CD14-positive monocyte (primary cell): Measurements from ENCODE around the gene TAF11L14. TPM values are rescaled to one million over a fixed set of nuclear protein-coding genes. Genes with fewer than 3 reads are reported as not detected.

ENCODE experiments used
- DNase-seq, 3 donors: peaks; one replicate each; pipeline ENCODE4 v3.0.0-alpha.2; 2011 to 2022
- H2AFZ ChIP-seq: 2 replicates; pipeline ENCODE4 v1.6.0; 2012; ENCODE audit warnings: mild to moderate bottlenecking, low read depth, low read length, inconsistent platforms; ENCODE audit not compliant: insufficient read depth, poor library complexity, severe bottlenecking
- H3K27ac ChIP-seq, 2 donors: 1 replicate in 1 of 2; 2 replicates in 1 of 2; pipeline ENCODE4 v1.5.1; 2012 to 2013; ENCODE audit warnings: low read length in 2 of 2, control low read depth in 1 of 2, inconsistent platforms in 1 of 2, low read depth in 1 of 2, mild to moderate bottlenecking in 1 of 2
- H3K27me3 ChIP-seq, 2 donors: one replicate each; pipeline versions ENCODE4 v1.6.0 to v1.6.1; 2011 to 2013; ENCODE audit warnings: low read length in 2 of 2; ENCODE audit not compliant: control insufficient read depth in 2 of 2, insufficient read depth in 2 of 2
- H3K36me3 ChIP-seq, 2 donors: replicated peaks in 1 of 2; 1 replicate in 1 of 2; 2 replicates in 1 of 2; pipeline versions ENCODE4 v1.5.1 to v1.6.1; 2012 to 2013; ENCODE audit warnings: low read length in 2 of 2, control low read depth in 1 of 2, inconsistent platforms in 1 of 2, mild to moderate bottlenecking in 1 of 2; ENCODE audit not compliant: insufficient read depth in 2 of 2, control insufficient read depth in 1 of 2
- H3K4me1 ChIP-seq, 2 donors: 1 replicate in 1 of 2; 2 replicates in 1 of 2; pipeline versions ENCODE4 v1.5.1 to v1.6.1; 2012 to 2013; ENCODE audit warnings: low read length in 2 of 2, control low read depth in 1 of 2, inconsistent platforms in 1 of 2, mild to moderate bottlenecking in 1 of 2, moderate library complexity in 1 of 2; ENCODE audit not compliant: insufficient read depth in 2 of 2, control insufficient read depth in 1 of 2
- H3K4me2 ChIP-seq: replicated peaks from 2 replicates; pipeline ENCODE3; 2012; ENCODE audit warnings: low read length, moderate library complexity, mild to moderate bottlenecking; ENCODE audit not compliant: poor library complexity, severe bottlenecking; ENCODE audit errors: extremely low read depth
- H3K4me3 ChIP-seq, 3 experiments: fragments of 200-600 bp in 1 of 3; sonication (generic) in 1 of 3; replicated peaks in 1 of 3; 1 replicate in 2 of 3; 2 replicates in 1 of 3; pipeline ENCODE4 v1.5.1; 2011 to 2013; ENCODE audit warnings: low read length in 3 of 3, mild to moderate bottlenecking in 3 of 3, control low read depth in 2 of 3, low read depth in 2 of 3, inconsistent platforms in 1 of 3, moderate library complexity in 1 of 3
- H3K79me2 ChIP-seq: 2 replicates; pipeline ENCODE4 v1.6.0; 2012; ENCODE audit warnings: mild to moderate bottlenecking, control low read depth, inconsistent platforms, low read length, moderate library complexity; ENCODE audit not compliant: insufficient read depth
- H3K9ac ChIP-seq: 2 replicates; pipeline ENCODE4 v1.6.0; 2017; ENCODE audit warnings: low read length, mild to moderate bottlenecking; ENCODE audit not compliant: insufficient read depth, poor library complexity, severe bottlenecking
- H3K9me3 ChIP-seq, 2 donors: replicated peaks in 1 of 2; 1 replicate in 1 of 2; 2 replicates in 1 of 2; pipeline versions ENCODE4 v1.5.1 to v1.6.1; 2012 to 2013; ENCODE audit warnings: low read length in 2 of 2, control low read depth in 1 of 2; ENCODE audit not compliant: control insufficient read depth in 1 of 2, insufficient read depth in 1 of 2
- H4K20me1 ChIP-seq: 2 replicates; pipeline ENCODE4 v1.6.0; 2012; ENCODE audit warnings: mild to moderate bottlenecking, low read length, control low read depth, moderate library complexity; ENCODE audit not compliant: insufficient read depth
- H3K27ac Mint-ChIP-seq, 7 donors: one replicate each; pipeline ENCODE4 v1.8.0; 2020; ENCODE audit warnings: mild to moderate bottlenecking in 7 of 7, mixed read lengths in 7 of 7, moderate library complexity in 6 of 7, inconsistent platforms in 2 of 7
- H3K27me3 Mint-ChIP-seq, 3 donors: one replicate each; pipeline ENCODE4 v1.8.0; 2021 to 2022; ENCODE audit warnings: low read depth in 3 of 3, mild to moderate bottlenecking in 3 of 3, mixed read lengths in 3 of 3, moderate library complexity in 3 of 3, inconsistent platforms in 1 of 3
- H3K36me3 Mint-ChIP-seq, 2 donors: one replicate each; pipeline ENCODE4 v1.8.0; 2020; ENCODE audit warnings: mixed read lengths in 2 of 2, inconsistent platforms in 1 of 2, mild to moderate bottlenecking in 1 of 2
- H3K4me1 Mint-ChIP-seq: one replicate; pipeline ENCODE4 v1.8.0; 2020; ENCODE audit warnings: mild to moderate bottlenecking, mixed read lengths
- H3K4me3 Mint-ChIP-seq, 2 donors: one replicate each; pipeline ENCODE4 v1.8.0; 2020; ENCODE audit warnings: mild to moderate bottlenecking in 2 of 2, mixed read lengths in 2 of 2, moderate library complexity in 1 of 2
- H3K9me3 Mint-ChIP-seq, 7 donors: one replicate each; pipeline ENCODE4 v1.8.0; 2020 to 2022; ENCODE audit warnings: mixed read lengths in 7 of 7, mild to moderate bottlenecking in 6 of 7, moderate library complexity in 6 of 7, inconsistent platforms in 2 of 7
- WGBS: methylation state at CpG from one replicate; pipeline ENCODE4 v1.1.5; 2013; ENCODE audit warnings: missing lambda C conversion rate; ENCODE audit not compliant: insufficient coverage; 5-methylcytosine and 5-hydroxymethylcytosine counted together
- intact Hi-C, 2 donors: fragments of 100-400 bp; cut with micrococcal nuclease; formaldehyde crosslinking; loops; one replicate each; pipeline versions ENCODE4 v1.15.0 to v1.15.1; 2023
- polyA plus RNA-seq, 3 donors: library from polyadenylated mRNA; depleted of rRNA in 1 of 3; unstranded in 2 of 3; stranded (reverse) in 1 of 3; fragments of 300-500 nt in 2 of 3; fragments of >200 nt in 1 of 3; fragmentation: Illumina TruSeq in 2 of 3; gene quantifications; 1 replicate in 2 of 3; 2 replicates in 1 of 3; pipeline ENCODE4 v1.2.3, GENCODE V29; 2012 to 2021
- TF ChIP-seq, protein P1 (sequence below): fragments of 200-600 bp; IDR thresholded peaks from one replicate; pipeline ENCODE4 v1.8.0; 2022; ENCODE audit warnings: antibody characterized with exemption, mild to moderate bottlenecking

Gene TAF11L14
- polyA plus RNA-seq, 3 donors = not detected

DNA sequence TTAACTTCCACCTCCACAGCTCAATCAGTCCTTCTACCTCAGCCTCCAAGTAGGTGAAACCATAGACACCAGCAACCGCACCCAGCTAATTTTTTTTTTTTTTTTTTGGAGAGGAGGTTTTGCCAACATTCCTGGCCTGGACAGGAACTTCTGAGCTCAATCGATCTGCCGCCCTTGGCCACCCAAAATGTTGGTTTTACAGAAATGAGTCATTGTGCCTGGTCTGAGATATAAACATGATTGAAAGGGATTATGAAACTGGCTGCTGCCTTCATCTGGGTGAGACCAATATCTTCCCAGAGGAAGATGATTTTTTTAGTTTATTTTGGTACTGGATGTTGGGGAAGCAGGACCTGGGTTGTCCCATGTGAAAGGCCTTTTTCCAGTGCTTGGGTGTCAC, 14.9 kb upstream of the TAF11L14 start:
- no peaks in the 10 kb centered on the region for H3K4me1 ChIP-seq
- no peak overlapping the region for H3K4me3 ChIP-seq
- intact Hi-C loops = no loop called here
- 95% methylated on average over 2 of the region's 3 CpGs for WGBS
- no peak for DNase-seq
- no peaks in the 10 kb centered on the region for H3K36me3 ChIP-seq
- peaks cover 7 to 23% of the 10 kb centered on the region in 2 donors for H3K9me3 ChIP-seq
- H3K79me2 ChIP-seq = no peaks in the 10 kb centered on the region
- H2AFZ ChIP-seq = no peak overlapping the region
- H4K20me1 ChIP-seq = no peaks in the 10 kb centered on the region
- H3K27ac Mint-ChIP-seq = no peak overlapping the region
- no peaks in the 10 kb centered on the region for H3K36me3 Mint-ChIP-seq
- no peak overlapping the region for H3K9ac ChIP-seq
- no peaks in the 10 kb centered on the region for H3K4me1 Mint-ChIP-seq
- peaks cover 7 to 21% (median 13%) of the 10 kb centered on the region in 7 donors for H3K9me3 Mint-ChIP-seq
- H3K27me3 ChIP-seq = no peaks in the 10 kb centered on the region
- H3K27ac ChIP-seq = no peak overlapping the region
- no peak overlapping the region for H3K4me3 Mint-ChIP-seq
- peaks cover 0 to 3% (median 0%) of the 10 kb centered on the region in 3 donors for H3K27me3 Mint-ChIP-seq
- H3K4me2 ChIP-seq = no peak overlapping the region
- TF ChIP-seq, protein P1, sequence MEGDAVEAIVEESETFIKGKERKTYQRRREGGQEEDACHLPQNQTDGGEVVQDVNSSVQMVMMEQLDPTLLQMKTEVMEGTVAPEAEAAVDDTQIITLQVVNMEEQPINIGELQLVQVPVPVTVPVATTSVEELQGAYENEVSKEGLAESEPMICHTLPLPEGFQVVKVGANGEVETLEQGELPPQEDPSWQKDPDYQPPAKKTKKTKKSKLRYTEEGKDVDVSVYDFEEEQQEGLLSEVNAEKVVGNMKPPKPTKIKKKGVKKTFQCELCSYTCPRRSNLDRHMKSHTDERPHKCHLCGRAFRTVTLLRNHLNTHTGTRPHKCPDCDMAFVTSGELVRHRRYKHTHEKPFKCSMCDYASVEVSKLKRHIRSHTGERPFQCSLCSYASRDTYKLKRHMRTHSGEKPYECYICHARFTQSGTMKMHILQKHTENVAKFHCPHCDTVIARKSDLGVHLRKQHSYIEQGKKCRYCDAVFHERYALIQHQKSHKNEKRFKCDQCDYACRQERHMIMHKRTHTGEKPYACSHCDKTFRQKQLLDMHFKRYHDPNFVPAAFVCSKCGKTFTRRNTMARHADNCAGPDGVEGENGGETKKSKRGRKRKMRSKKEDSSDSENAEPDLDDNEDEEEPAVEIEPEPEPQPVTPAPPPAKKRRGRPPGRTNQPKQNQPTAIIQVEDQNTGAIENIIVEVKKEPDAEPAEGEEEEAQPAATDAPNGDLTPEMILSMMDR = no peak

DNA sequence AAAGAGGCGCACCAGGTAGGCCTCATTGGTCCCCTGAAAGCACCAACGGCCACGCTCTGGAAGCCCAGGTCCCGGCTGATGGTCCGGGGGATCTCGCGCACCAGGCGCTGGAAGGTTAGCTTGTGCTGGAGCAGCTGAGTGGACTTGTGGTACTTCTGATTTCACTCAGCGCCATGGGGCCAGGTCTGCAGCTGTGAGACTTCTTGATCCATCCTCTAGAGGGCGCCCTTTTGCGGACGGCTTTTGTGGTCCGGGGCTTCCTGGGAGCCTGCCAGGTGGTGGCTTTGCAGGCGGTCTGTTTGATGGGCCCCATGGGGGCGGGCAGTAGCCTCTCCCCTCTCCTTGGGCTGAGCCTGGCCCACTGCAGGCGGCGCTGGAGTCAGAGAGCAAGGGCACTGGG, 13.6 kb upstream of the TAF11L14 start:
- no peak overlapping the region for H3K27ac ChIP-seq
- H3K9ac ChIP-seq = no peak overlapping the region
- Mint-ChIP-seq H3K36me3 (no peaks in the 10 kb centered on the region), H3K27me3 (peaks cover 0 to 3% (median 0%) of the 10 kb centered on the region in 3 donors), H3K27ac (no peak overlapping the region), H3K9me3 (peaks cover 4 to 22% (median 8%) of the 10 kb centered on the region in 7 donors), H3K4me3 (no peak overlapping the region), H3K4me1 (no peaks in the 10 kb centered on the region)
- no peaks in the 10 kb centered on the region for H3K27me3 ChIP-seq
- no peaks in the 10 kb centered on the region for H4K20me1 ChIP-seq
- intact Hi-C loops = no loop called here
- no peak overlapping the region for H3K4me2 ChIP-seq
- H3K4me3 ChIP-seq = no peak overlapping the region
- 94% methylated on average over 17 of the region's 17 CpGs for WGBS
- no peak for DNase-seq
- no peak overlapping the region for H2AFZ ChIP-seq
- TF ChIP-seq, protein P1 = no peak
- H3K4me1 ChIP-seq = no peaks in the 10 kb centered on the region
- H3K79me2 ChIP-seq = no peaks in the 10 kb centered on the region
- H3K9me3 ChIP-seq = peaks cover 7 to 13% of the 10 kb centered on the region in 2 donors
- H3K36me3 ChIP-seq = no peaks in the 10 kb centered on the region
